Naive thymus-derived CD8-positive, alpha-beta T cell (primary cell): ENCODE measurements around the gene FLYWCH1. TPM values are rescaled to one million over a fixed set of nuclear protein-coding genes. Genes with fewer than 3 reads are reported as not detected.

Experiments used
- ATAC-seq, 2 donors: fragments of 150-1000 bp; cut with Tn5 transposase in 1 of 2; sonication (Bioruptor Pico), chemical (Tn5 transposase) in 1 of 2; 1 replicate in 1 of 2; 2 replicates in 1 of 2; pipeline ENCODE4 v1.10.0; 2021; ENCODE audit warnings: mild to moderate bottlenecking in 2 of 2, moderate library complexity in 2 of 2
- POLR2A ChIA-PET: fragments of 350-600 bp; sonication (Branson Sonifier 250); formaldehyde crosslinking; loops from one replicate; lab custom pipeline; 2021; ENCODE audit warnings: antibody characterized with exemption; lab: Charles Lee
- DNase-seq, 10 donors: peaks; one replicate each; pipeline versions ENCODE4 v3.0.0 to v3.0.0-alpha.2; 2020 to 2022
- H3K27ac Mint-ChIP-seq, 10 donors: one replicate each; pipeline ENCODE4 v1.8.0; 2020 to 2022; ENCODE audit warnings: mild to moderate bottlenecking in 10 of 10, mixed read lengths in 10 of 10, moderate library complexity in 4 of 10, inconsistent platforms in 1 of 10
- H3K27me3 Mint-ChIP-seq, 5 donors: one replicate each; pipeline ENCODE4 v1.8.0; 2021 to 2022; ENCODE audit warnings: mixed read lengths in 5 of 5
- H3K36me3 Mint-ChIP-seq, 3 donors: one replicate each; pipeline ENCODE4 v1.8.0; 2020 to 2022; ENCODE audit warnings: mixed read lengths in 3 of 3, mild to moderate bottlenecking in 2 of 3, inconsistent platforms in 1 of 3
- H3K4me1 Mint-ChIP-seq, 4 donors: one replicate each; pipeline ENCODE4 v1.8.0; 2021 to 2022; ENCODE audit warnings: mixed read lengths in 4 of 4
- H3K4me3 Mint-ChIP-seq, 10 donors: one replicate each; pipeline ENCODE4 v1.8.0; 2020 to 2022; ENCODE audit warnings: mild to moderate bottlenecking in 10 of 10, mixed read lengths in 10 of 10, moderate library complexity in 6 of 10, inconsistent platforms in 1 of 10
- H3K9me3 Mint-ChIP-seq, 9 donors: one replicate each; pipeline ENCODE4 v1.8.0; 2020 to 2022; ENCODE audit warnings: mixed read lengths in 9 of 9, mild to moderate bottlenecking in 3 of 9, inconsistent platforms in 1 of 9, moderate library complexity in 1 of 9
- polyA plus RNA-seq, 3 donors: library from polyadenylated mRNA; unstranded; fragments of 300-500 nt; fragmentation: Illumina TruSeq; gene quantifications; one replicate each; pipeline ENCODE4 v1.2.3, GENCODE V29; 2021
- total RNA-seq, 8 experiments: library from RNA in 2 of 8; stranded (reverse) in 2 of 8; gene quantifications; one replicate each; pipeline ENCODE4 v1.2.3 and lab custom pipeline; 2021 to 2026

FLYWCH1 gene
- total and polyA plus RNA-seq, 5 experiments from 2014 or later: 5.9 to 113 (median 18.4) TPM

GRCh38 chr16:2968368-2968737 lies 56.6 kb downstream of the FLYWCH1 start:
- H3K9me3 Mint-ChIP-seq: peaks cover 0 to 4% (median 0%) of the 10 kb centered on the region in 9 donors
- peaks cover 15 to 35% (median 30%) of the 10 kb centered on the region in 4 donors for H3K4me1 Mint-ChIP-seq
- POLR2A ChIA-PET: interaction anchor here (2.2 kb wide), 1 partner anchor 12 kb away, joined by 14 read pairs; the partner anchor contains the start of gene PKMYT1
- peak overlapping the region in 1 of 10 donors; percentile 15 for H3K27ac Mint-ChIP-seq
- DNase-seq (no peak), ATAC-seq (no peak)
- H3K36me3 Mint-ChIP-seq: no peaks in the 10 kb centered on the region
- peaks cover 3 to 51% (median 31%) of the 10 kb centered on the region in 5 donors for H3K27me3 Mint-ChIP-seq
- peak overlapping the region; percentile 65 to 83 (median 74) for H3K4me3 Mint-ChIP-seq

GRCh38 chr16:2968738-2969544 lies 57.2 kb downstream of the FLYWCH1 start, which contains the start of gene PAQR4:
Gene PAQR4 (plus strand): TSS chr16:2969348. CDS start chr16:2969675, 327 bp downstream.
- peaks cover 0 to 4% (median 0%) of the 10 kb centered on the region in 9 donors for H3K9me3 Mint-ChIP-seq
- DNase-seq (peak; percentile 52 to 73 (median 69)), ATAC-seq (peak; percentile 69 to 71)
- POLR2A ChIA-PET: interaction anchor here (1.7 to 2.2 kb wide), 2 partner anchors 12 kb away, joined by 5 to 14 read pairs; partner anchors contain the start of gene PKMYT1
- peaks cover 12 to 32% (median 26%) of the 10 kb centered on the region in 4 donors for H3K4me1 Mint-ChIP-seq
- peaks cover 3 to 46% (median 27%) of the 10 kb centered on the region in 5 donors for H3K27me3 Mint-ChIP-seq
- H3K27ac Mint-ChIP-seq: peak within 1 kb of the TSS in 1 of 10 donors; percentile 15
- no peaks in the 10 kb centered on the region for H3K36me3 Mint-ChIP-seq
- H3K4me3 Mint-ChIP-seq: peak within 1 kb of the TSS; percentile 65 to 83 (median 74)

GRCh38 chr16:2969545-2970521 lies 58.1 kb downstream of the FLYWCH1 start:
- H3K27me3 Mint-ChIP-seq: peaks cover 3 to 42% (median 24%) of the 10 kb centered on the region in 5 donors
- no peak overlapping the region for H3K27ac Mint-ChIP-seq
- peak; percentile 41 to 69 for ATAC-seq

GRCh38 chr16:2970563-2970962 lies 58.8 kb downstream of the FLYWCH1 start:
- POLR2A ChIA-PET: interaction anchor here (1.1 to 1.7 kb wide), 2 partner anchors 10 to 59 kb away, joined by 3 to 5 read pairs; partner anchors contain the start of genes FLYWCH1 and PKMYT1
- DNase-seq (no peak), ATAC-seq (no peak)
- H3K4me1 Mint-ChIP-seq: peaks cover 10 to 22% (median 15%) of the 10 kb centered on the region in 4 donors
- H3K9me3 Mint-ChIP-seq: peaks cover 0 to 4% (median 0%) of the 10 kb centered on the region in 9 donors
- H3K36me3 Mint-ChIP-seq: no peaks in the 10 kb centered on the region
- H3K27me3 Mint-ChIP-seq: peaks cover 3 to 40% (median 24%) of the 10 kb centered on the region in 5 donors
- H3K27ac Mint-ChIP-seq: no peak overlapping the region
- H3K4me3 Mint-ChIP-seq: peak overlapping the region; percentile 28 to 67 (median 52)

More at GRCh38 chr16:2969545-2970521, 58.1 kb downstream of the FLYWCH1 start:
- Mint-ChIP-seq H3K4me3 (peak overlapping the region; percentile 14 to 66 (median 54)), H3K36me3 (no peaks in the 10 kb centered on the region), H3K9me3 (peaks cover 0 to 4% (median 0%) of the 10 kb centered on the region in 9 donors), H3K4me1 (peaks cover 10 to 28% (median 21%) of the 10 kb centered on the region in 4 donors)
- peak in 9 of 10 donors; percentile 32 to 72 (median 51) for DNase-seq
- POLR2A ChIA-PET: interaction anchor here (1.7 kb wide), 1 partner anchor 11 kb away, joined by 5 read pairs; the partner anchor contains the start of gene PKMYT1

- DNase-seq: no peak
- peaks cover 0 to 4% (median 0%) of the 10 kb centered on the region in 9 donors for H3K9me3 Mint-ChIP-seq
- POLR2A ChIA-PET: interaction anchor here (0.7 to 1.1 kb wide), 2 partner anchors 60 kb away, joined by 3 to 4 read pairs; partner anchors contain the start of gene FLYWCH1
- peaks cover 9 to 20% (median 14%) of the 10 kb centered on the region in 4 donors for H3K4me1 Mint-ChIP-seq
- no peaks in the 10 kb centered on the region for H3K36me3 Mint-ChIP-seq
- H3K27ac Mint-ChIP-seq: no peak overlapping the region
- H3K4me3 Mint-ChIP-seq: peak overlapping the region in 7 of 10 donors; percentile 15 to 67 (median 60)
- no peak for ATAC-seq
- peaks cover 3 to 40% (median 24%) of the 10 kb centered on the region in 5 donors for H3K27me3 Mint-ChIP-seq
Observed at GRCh38 chr16:2971134-2971984, 59.6 kb downstream of the FLYWCH1 start.

GRCh38 chr16:2971985-2972784 lies 60.5 kb downstream of the FLYWCH1 start:
- peak overlapping the region in 1 of 10 donors; percentile 34 for H3K27ac Mint-ChIP-seq
- DNase-seq (no peak), ATAC-seq (no peak)
- peak overlapping the region in 5 of 10 donors; percentile 33 to 69 (median 42) for H3K4me3 Mint-ChIP-seq
- H3K4me1 Mint-ChIP-seq: peaks cover 9 to 20% (median 14%) of the 10 kb centered on the region in 4 donors
- peaks cover 0 to 4% (median 0%) of the 10 kb centered on the region in 9 donors for H3K9me3 Mint-ChIP-seq
- H3K27me3 Mint-ChIP-seq: peaks cover 3 to 40% (median 24%) of the 10 kb centered on the region in 5 donors
- POLR2A ChIA-PET: interaction anchor here (0.7 to 1.1 kb wide), 2 partner anchors 59 to 61 kb away, joined by 3 to 4 read pairs; partner anchors contain the start of gene FLYWCH1
- no peaks in the 10 kb centered on the region for H3K36me3 Mint-ChIP-seq

- peaks cover 0 to under 1% (median 0%) of the 10 kb centered on the region in 9 donors for H3K9me3 Mint-ChIP-seq
- no peak overlapping the region for H3K27ac Mint-ChIP-seq
- no peak overlapping the region for H3K4me3 Mint-ChIP-seq
- DNase-seq (no peak), ATAC-seq (no peak)
- POLR2A ChIA-PET: no interaction called here
- no peaks in the 10 kb centered on the region for H3K36me3 Mint-ChIP-seq
- H3K4me1 Mint-ChIP-seq: peaks cover 7 to 15% (median 12%) of the 10 kb centered on the region in 4 donors
- peaks cover 3 to 34% (median 20%) of the 10 kb centered on the region in 5 donors for H3K27me3 Mint-ChIP-seq
Observed at GRCh38 chr16:2973093-2973492, 61.4 kb downstream of the FLYWCH1 start.

GRCh38 chr16:2973605-2974318 lies 62.0 kb downstream of the FLYWCH1 start:
- POLR2A ChIA-PET: no interaction called here
- peaks cover under 1 to 8% (median 6%) of the 10 kb centered on the region in 4 donors for H3K4me1 Mint-ChIP-seq
- peaks cover 0 to 28% (median 14%) of the 10 kb centered on the region in 5 donors for H3K27me3 Mint-ChIP-seq

GRCh38 chr16:2974319-2975056 lies 62.8 kb downstream of the FLYWCH1 start:
- DNase-seq (no peak), ATAC-seq (no peak)
- Mint-ChIP-seq H3K4me3 (no peak overlapping the region), H3K27ac (no peak overlapping the region), H3K4me1 (peaks cover 0 to 7% (median 5%) of the 10 kb centered on the region in 4 donors), H3K9me3 (no peaks in the 10 kb centered on the region), H3K27me3 (peaks cover 0 to 28% (median 14%) of the 10 kb centered on the region in 5 donors), H3K36me3 (no peaks in the 10 kb centered on the region)
- POLR2A ChIA-PET: no interaction called here

More at GRCh38 chr16:2973605-2974318, 62.0 kb downstream of the FLYWCH1 start:
- Mint-ChIP-seq H3K36me3 (no peaks in the 10 kb centered on the region), H3K4me3 (no peak overlapping the region), H3K9me3 (no peaks in the 10 kb centered on the region), H3K27ac (no peak overlapping the region)
- ATAC-seq (no peak), DNase-seq (no peak)
